Stimulated activated CD8-positive, alpha-beta memory T cell treated with anti-CD3 and anti-CD28 coated beads, Interleukin-7, amount 100 ng/mL, for 1 hour (primary cell): ENCODE measurements around the gene PRSS12.
"Not testable (repeated sequence)": the region's sequence is repeated elsewhere in the genome, so short reads cannot be mapped to it uniquely, and the experiment has no call there.

Source experiments
- DNase-seq, 2 donors: peaks; one replicate each; pipeline ENCODE4 v3.0.0-alpha.2; 2020; ENCODE audit warnings: low read depth in 2 of 2

PRSS12 gene

GRCh38 chr4:118278473-118279274 lies 74.1 kb downstream of the PRSS12 start:
- peak; percentile 89 to 95 for DNase-seq

DNA sequence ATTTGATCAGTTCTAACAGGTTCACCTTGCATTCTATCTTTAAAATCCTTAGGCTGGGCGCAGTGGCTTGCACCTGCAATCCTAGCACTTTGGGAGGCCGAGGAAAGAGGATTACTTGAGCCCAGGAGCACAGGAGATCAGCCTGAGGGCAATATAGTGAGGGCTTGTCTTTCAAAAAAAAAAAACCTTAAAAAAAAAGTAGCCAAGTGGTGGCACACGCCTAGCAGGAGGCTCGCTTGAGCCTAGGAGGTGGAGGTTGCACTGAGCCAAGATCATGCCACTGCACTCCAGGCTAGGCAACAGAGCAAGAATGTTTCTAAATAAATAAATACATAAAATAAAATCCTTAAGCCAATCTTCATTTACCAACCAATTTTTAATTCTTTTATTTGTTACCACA lies 75.6 kb downstream of the PRSS12 start:
- no peak for DNase-seq

DNA sequence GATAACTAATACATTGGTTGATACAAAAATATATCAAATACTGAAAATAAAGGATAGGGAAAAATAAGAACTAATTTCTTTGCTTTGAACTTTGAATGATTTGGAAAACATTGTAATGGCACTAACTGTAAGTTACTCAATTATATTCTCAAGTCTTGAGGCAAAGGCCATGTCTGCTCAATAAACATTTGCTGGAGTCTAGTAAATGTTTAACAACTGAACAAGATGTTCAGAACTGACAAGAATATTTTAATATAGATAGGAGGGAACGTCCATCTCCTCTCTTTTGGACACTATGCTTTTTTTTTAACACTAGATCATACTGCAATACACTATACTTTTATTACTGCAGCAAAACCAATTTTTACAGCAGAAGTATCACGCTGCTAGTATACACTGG lies 76.2 kb downstream of the PRSS12 start:
- DNase-seq = no peak

GRCh38 chr4:118273642-118274041 lies 79.2 kb downstream of the PRSS12 start:
- DNase-seq = no peak

DNA sequence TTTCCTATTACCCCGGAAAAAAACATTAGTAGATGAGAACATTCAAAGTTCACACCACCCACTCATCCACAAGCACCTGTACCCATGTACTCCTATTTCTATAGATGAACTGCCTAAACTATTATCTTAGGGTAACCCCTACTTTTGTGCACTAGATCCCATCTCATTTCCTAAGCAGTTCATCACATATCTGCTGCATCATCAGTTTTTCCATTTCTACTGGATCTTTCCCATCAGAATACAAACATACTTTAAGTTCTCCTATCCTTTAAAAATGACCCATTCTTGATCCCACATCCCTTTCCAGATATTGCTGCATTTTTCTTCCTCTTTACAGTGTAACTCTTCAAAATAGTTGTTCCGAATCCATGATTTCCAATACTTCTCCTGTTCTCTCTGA lies 81.0 kb downstream of the PRSS12 start:
- DNase-seq = no peak

DNA sequence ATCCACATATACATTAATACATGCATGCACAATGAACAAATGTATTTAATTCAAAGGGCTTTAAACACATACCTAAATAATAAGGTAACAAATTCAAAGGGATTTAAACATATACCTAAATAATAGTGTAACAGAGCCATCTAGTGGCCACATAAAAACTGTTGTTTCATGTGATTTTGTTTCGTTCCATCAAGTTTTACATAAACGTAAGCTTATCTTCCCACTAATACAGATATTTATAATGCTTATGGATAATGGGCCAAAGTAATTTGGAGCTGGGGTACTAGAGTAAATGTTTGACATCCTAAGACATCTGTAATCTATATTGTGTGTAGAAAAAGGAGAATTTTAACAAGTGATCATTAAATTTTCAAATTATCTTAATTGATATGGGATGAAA lies 82.3 kb downstream of the PRSS12 start:
- DNase-seq = no peak

GRCh38 chr4:118268780-118269179 lies 84.0 kb downstream of the PRSS12 start:
- DNase-seq = no peak

DNA sequence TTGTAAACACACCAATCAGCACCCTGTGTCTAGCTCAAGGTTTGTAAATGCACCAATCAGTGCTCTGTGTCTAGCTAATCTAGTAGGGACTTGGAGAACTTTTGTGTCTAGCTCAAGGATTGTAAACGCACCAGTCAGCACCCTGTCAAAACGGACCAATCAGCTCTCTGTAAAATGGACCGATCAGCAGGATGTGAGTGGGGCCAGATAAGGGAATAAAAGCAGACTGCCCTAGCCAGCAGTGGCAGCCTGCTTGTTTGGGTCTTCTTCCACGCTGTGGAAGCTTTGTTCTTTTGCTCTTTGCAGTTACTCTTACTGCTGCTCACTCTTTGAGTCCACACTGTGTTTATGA lies 86.7 kb downstream of the PRSS12 start:
- not testable (repeated sequence) for DNase-seq

GRCh38 chr4:118265312-118266144 lies 87.3 kb downstream of the PRSS12 start:
- DNase-seq = no peak

DNA sequence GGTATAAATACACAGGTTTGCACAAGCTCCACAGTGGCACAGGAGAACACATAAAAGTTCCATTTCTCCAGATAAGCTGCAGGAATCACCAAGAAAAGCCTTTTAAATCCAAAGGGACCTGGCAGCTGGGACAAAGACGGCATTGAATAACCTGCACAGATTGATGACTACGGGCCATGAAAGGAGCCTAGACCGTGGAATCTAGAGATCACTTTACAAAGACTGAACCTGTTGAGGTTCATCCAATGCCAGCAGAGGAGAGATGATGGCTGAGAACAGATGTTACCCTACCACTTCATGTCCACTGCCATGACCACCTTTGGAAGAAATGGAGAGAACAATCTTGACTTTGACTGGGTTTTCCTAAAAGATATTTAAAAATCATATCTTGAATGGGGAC lies 88.7 kb downstream of the PRSS12 start:
- DNase-seq = no peak

- no peak for DNase-seq
Measured at GRCh38 chr4:118260309-118260708, 92.5 kb downstream of the PRSS12 start.

DNA sequence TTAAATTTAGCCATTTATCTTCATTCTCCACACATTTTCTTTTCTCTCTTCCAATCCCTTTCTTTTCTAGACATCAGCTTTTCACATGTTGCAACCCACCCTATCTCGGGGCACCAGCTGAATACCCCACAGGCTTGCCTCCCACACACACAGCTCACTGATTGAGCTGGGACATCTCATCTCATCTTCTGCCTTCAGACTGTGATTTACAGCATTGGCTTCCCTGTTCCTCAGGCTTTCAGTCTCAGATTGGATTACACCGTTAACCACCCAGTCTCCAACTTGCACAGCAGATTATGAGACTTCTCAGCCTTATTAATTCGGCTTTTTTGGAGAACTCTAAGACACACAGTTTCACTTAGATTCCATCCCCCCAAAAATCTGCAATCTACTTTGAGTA lies 93.7 kb downstream of the PRSS12 start:
- no peak for DNase-seq

GRCh38 chr4:118254368-118254767 lies 98.4 kb downstream of the PRSS12 start:
- DNase-seq = no peak

- no peak for DNase-seq
Measured at GRCh38 chr4:118249890-118250289, 102.9 kb downstream of the PRSS12 start.

DNA sequence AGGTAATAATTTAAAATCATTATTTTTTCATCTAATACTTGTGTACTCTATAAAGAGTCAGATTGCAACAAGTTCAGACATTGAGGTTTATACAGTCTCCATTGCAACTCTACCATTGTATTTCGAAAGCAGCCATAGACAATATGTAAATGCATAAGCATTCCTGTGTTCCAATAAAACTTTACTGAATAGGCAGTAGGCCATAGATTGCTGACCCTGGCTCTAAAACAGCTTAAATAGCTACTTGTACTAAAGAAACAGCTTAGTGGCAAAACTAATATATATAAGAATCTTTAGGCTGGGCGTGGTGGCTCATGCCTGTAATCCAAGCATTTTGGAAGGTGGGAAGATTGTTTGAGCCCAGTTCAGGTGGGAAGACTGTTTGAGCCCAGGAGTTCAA lies 115.3 kb downstream of the PRSS12 start:
- no peak for DNase-seq

- no peak for DNase-seq
Measured at GRCh38 chr4:118235566-118236120, 117.2 kb downstream of the PRSS12 start.
